Progenitor cell of endocrine pancreas (in vitro differentiated cells): ENCODE measurements around the gene FHL2. TPM values are rescaled to one million over a fixed set of nuclear protein-coding genes. Genes with fewer than 3 reads are reported as not detected.

Experiments
- DNase-seq: peaks from one replicate; pipeline ENCODE4 v3.0.0; 2021; ENCODE audit warnings: low spot score; ENCODE audit not compliant: unreplicated experiment
- H3K27ac Mint-ChIP-seq: 2 replicates; pipeline ENCODE4 v1.8.0; 2021; ENCODE audit warnings: mild to moderate bottlenecking, moderate library complexity, mixed read lengths
- H3K27me3 Mint-ChIP-seq: 2 replicates; pipeline ENCODE4 v1.8.0; 2021; ENCODE audit warnings: mixed read lengths
- H3K36me3 Mint-ChIP-seq: 2 replicates; pipeline ENCODE4 v1.8.0; 2022; ENCODE audit warnings: mixed read lengths; ENCODE audit not compliant: insufficient read depth
- H3K4me1 Mint-ChIP-seq: 2 replicates; pipeline ENCODE4 v1.8.0; 2021; ENCODE audit warnings: low read depth, mixed read lengths
- H3K4me3 Mint-ChIP-seq: 2 replicates; pipeline ENCODE4 v1.8.0; 2021; ENCODE audit warnings: low read depth, mild to moderate bottlenecking, moderate library complexity, mixed read lengths
- H3K9me3 Mint-ChIP-seq: 2 replicates; pipeline ENCODE4 v1.8.0; 2021; ENCODE audit warnings: low read depth, mixed read lengths
- CTCF ChIP-seq: fragments of 200-600 bp; sonication (generic); IDR thresholded peaks from one replicate; pipeline ENCODE4 v1.5.0; 2021; ENCODE audit warnings: antibody characterized with exemption, mild to moderate bottlenecking; ENCODE audit not compliant: unreplicated experiment
- total RNA-seq: library from RNA; stranded (reverse); gene quantifications from 2 replicates; pipeline ENCODE4 v1.2.1, GENCODE V29; 2021

FHL2 gene
- total RNA-seq, 1 donor from 2014 or later, result 2.2 TPM

GRCh38 chr2:105365206-105365605, 33.6 kb downstream of the FHL2 start:
- DNase-seq, result no peak
- no peaks in the 10 kb centered on the region for H3K4me1 Mint-ChIP-seq
- H3K36me3 Mint-ChIP-seq, result peaks cover 5% of the 10 kb centered on the region
- H3K27me3 Mint-ChIP-seq, result no peaks in the 10 kb centered on the region
- no peaks in the 10 kb centered on the region for H3K9me3 Mint-ChIP-seq
- TF ChIP-seq CTCF, result no peak
- H3K4me3 Mint-ChIP-seq, result no peak overlapping the region
- no peak overlapping the region for H3K27ac Mint-ChIP-seq

- no peak for TF ChIP-seq CTCF
- Mint-ChIP-seq H3K27ac (no peak overlapping the region), H3K36me3 (peaks cover 7% of the 10 kb centered on the region), H3K9me3 (no peaks in the 10 kb centered on the region), H3K27me3 (no peaks in the 10 kb centered on the region), H3K4me1 (no peaks in the 10 kb centered on the region), H3K4me3 (no peak overlapping the region)
- no peak for DNase-seq
Observed at GRCh38 chr2:105364436-105365139, 34.3 kb downstream of the FHL2 start.

GRCh38 chr2:105362862-105363591, 35.8 kb downstream of the FHL2 start:
- Mint-ChIP-seq H3K27ac (no peak overlapping the region), H3K4me1 (no peaks in the 10 kb centered on the region), H3K9me3 (no peaks in the 10 kb centered on the region), H3K4me3 (no peak overlapping the region), H3K27me3 (no peaks in the 10 kb centered on the region), H3K36me3 (peaks cover 8% of the 10 kb centered on the region)
- DNase-seq, result no peak
- no peak for TF ChIP-seq CTCF

GRCh38 chr2:105361102-105361889, 37.6 kb downstream of the FHL2 start:
- Mint-ChIP-seq H3K27ac (no peak overlapping the region), H3K4me1 (no peaks in the 10 kb centered on the region), H3K36me3 (peaks cover 14% of the 10 kb centered on the region), H3K4me3 (no peak overlapping the region), H3K27me3 (no peaks in the 10 kb centered on the region), H3K9me3 (peaks cover 4% of the 10 kb centered on the region)
- DNase-seq, result no peak
- TF ChIP-seq CTCF, result no peak

GRCh38 chr2:105358593-105358992, 40.3 kb downstream of the FHL2 start:
- DNase-seq, result no peak
- Mint-ChIP-seq H3K27me3 (no peaks in the 10 kb centered on the region), H3K36me3 (peaks cover 14% of the 10 kb centered on the region), H3K4me3 (no peak overlapping the region), H3K27ac (no peak overlapping the region), H3K9me3 (peaks cover 4% of the 10 kb centered on the region), H3K4me1 (no peaks in the 10 kb centered on the region)
- no peak for TF ChIP-seq CTCF
